OCI-LY7 (cell line): ENCODE results near the gene RASSF5.

Source experiments
- EZH2phosphoT487 ChIP-seq: fragments of 200-600 bp; sonication (generic); IDR thresholded peaks from 2 replicates; pipeline ENCODE4 v1.6.1; 2018; ENCODE audit warnings: low read depth, borderline replicate concordance, mild to moderate bottlenecking, mixed run types, antibody characterized with exemption, low read length, moderate library complexity, mixed read lengths
- TF ChIP-seq, protein P1 (sequence below): fragments of 200-600 bp; sonication (generic); conservative IDR thresholded peaks from 2 replicates; pipeline ENCODE4 v1.5.1; 2014; ENCODE audit warnings: mild to moderate bottlenecking, antibody characterized with exemption, low read length, moderate library complexity, mixed read lengths

DNA sequence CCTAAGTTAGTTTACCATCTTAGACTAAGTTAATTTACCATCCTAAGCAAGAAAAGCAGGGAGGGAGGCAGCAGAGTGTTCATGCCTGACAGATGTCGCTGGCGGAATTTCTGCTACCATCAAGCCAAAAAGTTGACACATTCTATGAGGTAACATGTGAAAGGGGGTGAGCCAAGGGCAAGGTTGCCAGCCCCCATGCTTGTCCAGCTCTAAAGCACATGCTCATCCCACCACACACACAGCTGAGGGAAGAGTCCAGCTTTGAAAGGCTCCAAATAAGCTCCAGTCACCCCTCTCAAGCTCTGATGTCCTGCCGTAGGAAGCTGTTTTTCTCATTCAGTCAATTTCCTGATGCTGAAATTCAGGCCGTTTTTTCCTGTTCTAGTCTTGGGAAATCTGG, 58.7 kb downstream of the RASSF5 start:
- no peak for TF ChIP-seq EZH2phosphoT487
- TF ChIP-seq, protein P1, sequence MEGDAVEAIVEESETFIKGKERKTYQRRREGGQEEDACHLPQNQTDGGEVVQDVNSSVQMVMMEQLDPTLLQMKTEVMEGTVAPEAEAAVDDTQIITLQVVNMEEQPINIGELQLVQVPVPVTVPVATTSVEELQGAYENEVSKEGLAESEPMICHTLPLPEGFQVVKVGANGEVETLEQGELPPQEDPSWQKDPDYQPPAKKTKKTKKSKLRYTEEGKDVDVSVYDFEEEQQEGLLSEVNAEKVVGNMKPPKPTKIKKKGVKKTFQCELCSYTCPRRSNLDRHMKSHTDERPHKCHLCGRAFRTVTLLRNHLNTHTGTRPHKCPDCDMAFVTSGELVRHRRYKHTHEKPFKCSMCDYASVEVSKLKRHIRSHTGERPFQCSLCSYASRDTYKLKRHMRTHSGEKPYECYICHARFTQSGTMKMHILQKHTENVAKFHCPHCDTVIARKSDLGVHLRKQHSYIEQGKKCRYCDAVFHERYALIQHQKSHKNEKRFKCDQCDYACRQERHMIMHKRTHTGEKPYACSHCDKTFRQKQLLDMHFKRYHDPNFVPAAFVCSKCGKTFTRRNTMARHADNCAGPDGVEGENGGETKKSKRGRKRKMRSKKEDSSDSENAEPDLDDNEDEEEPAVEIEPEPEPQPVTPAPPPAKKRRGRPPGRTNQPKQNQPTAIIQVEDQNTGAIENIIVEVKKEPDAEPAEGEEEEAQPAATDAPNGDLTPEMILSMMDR = no peak
